ENCODE measurements around the gene TRHDE. TPM values are rescaled to one million over a fixed set of nuclear protein-coding genes. Genes with fewer than 3 reads are reported as not detected.

The TRHDE gene
- total and polyA plus RNA-seq, 3 donors from 2014 or later, result 2.8 to 8.5 (median 3.9) TPM

DNA sequence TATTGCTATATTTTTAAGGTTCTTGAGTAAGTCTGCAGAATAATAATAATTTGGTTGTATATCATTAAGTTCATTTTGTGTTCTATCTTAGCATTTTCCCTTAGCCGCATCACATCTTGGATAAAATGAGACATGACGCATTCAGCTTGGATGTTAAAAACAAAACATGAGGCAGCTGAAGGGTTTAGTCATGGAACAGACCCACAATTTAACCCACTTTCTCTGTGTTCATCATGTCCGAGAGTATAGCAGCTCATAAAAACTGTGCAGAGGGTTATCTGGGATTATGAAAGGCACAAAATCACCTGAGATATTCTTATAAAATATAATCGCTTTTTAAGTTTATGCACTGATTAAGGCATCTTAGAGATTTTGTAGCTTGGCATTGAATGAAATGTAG is 219.3 kb downstream of the TRHDE start:
- Histone ChIP-seq H3K4me3 (no peak overlapping the region), H3K27ac (no peak overlapping the region), H3K36me3 (ENCODE audit: low read depth, missing control alignments) (no peaks in the 10 kb centered on the region), H3K9me3 (no peaks in the 10 kb centered on the region), H3K27me3 (no peaks in the 10 kb centered on the region), H3K4me1 (no peaks in the 10 kb centered on the region)
- 82 to 85% methylated on average over 4 of the region's 4 CpGs for WGBS, 2 donors
- DNase-seq, result no peak
- TF ChIP-seq POLR2A (IDR thresholded peaks at IDR 0.05), result no peak
- TF ChIP-seq, protein P1, sequence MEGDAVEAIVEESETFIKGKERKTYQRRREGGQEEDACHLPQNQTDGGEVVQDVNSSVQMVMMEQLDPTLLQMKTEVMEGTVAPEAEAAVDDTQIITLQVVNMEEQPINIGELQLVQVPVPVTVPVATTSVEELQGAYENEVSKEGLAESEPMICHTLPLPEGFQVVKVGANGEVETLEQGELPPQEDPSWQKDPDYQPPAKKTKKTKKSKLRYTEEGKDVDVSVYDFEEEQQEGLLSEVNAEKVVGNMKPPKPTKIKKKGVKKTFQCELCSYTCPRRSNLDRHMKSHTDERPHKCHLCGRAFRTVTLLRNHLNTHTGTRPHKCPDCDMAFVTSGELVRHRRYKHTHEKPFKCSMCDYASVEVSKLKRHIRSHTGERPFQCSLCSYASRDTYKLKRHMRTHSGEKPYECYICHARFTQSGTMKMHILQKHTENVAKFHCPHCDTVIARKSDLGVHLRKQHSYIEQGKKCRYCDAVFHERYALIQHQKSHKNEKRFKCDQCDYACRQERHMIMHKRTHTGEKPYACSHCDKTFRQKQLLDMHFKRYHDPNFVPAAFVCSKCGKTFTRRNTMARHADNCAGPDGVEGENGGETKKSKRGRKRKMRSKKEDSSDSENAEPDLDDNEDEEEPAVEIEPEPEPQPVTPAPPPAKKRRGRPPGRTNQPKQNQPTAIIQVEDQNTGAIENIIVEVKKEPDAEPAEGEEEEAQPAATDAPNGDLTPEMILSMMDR (IDR thresholded peaks at IDR 0.05), result no peak
- intact Hi-C loops (cut with DNase I; ENCODE audit: low total_unique reads), result no loop called here

DNA sequence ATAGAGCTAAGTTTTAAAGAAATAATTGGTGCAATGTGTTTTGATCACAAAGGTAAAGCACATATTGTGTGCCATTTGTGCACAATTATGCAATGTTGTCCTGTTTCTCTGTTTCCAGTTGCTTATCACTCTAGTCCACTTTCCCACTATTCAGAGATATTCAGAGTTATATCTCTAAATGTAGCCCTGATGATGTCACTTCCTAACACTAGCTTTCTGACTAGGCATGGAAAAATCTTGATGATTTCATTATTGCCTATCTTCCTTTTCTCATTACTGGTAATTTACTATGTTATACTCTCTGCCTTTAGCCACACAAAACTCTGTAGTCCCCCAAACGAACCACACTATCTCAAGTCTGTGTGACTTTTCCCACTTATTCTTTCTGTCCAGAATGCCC is 221.2 kb downstream of the TRHDE start:
- Histone ChIP-seq H3K27ac (no peak overlapping the region), H3K36me3 (ENCODE audit: low read depth, missing control alignments) (no peaks in the 10 kb centered on the region), H3K4me1 (no peaks in the 10 kb centered on the region), H3K9me3 (no peaks in the 10 kb centered on the region), H3K27me3 (no peaks in the 10 kb centered on the region), H3K4me3 (no peak overlapping the region)
- TF ChIP-seq POLR2A (IDR thresholded peaks at IDR 0.05), result no peak
- TF ChIP-seq, protein P1 (IDR thresholded peaks at IDR 0.05), result no peak
- no peak for DNase-seq
- WGBS, 2 donors, result 58 to 75% methylated on average over 1 of the region's 1 CpG
- intact Hi-C loops (cut with DNase I; ENCODE audit: low total_unique reads), result no loop called here

DNA sequence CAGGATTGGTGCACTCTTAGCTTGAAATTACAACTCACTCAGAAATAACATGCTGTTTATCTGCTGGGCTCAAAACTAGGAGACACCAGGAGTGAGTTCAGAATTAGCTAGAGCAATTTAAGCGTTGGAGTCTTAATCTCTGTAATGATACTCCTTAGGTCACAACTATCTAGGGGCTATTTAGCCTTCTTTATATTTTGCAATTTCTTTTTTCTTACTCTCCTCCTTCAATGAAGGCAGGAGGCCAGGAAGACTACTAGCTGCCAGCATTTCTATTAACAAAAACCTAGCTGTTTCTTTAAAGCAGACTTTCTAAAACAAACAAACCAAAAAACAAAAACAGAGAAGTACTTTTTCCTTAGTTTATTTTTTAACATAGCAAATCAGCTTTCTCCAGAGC is 226.2 kb downstream of the TRHDE start:
- Histone ChIP-seq H3K4me3 (no peak overlapping the region), H3K4me1 (no peaks in the 10 kb centered on the region), H3K27me3 (no peaks in the 10 kb centered on the region), H3K9me3 (no peaks in the 10 kb centered on the region), H3K36me3 (ENCODE audit: low read depth, missing control alignments) (no peaks in the 10 kb centered on the region), H3K27ac (no peak overlapping the region)
- intact Hi-C loops (cut with DNase I; ENCODE audit: low total_unique reads), result no loop called here
- no peak for DNase-seq
- 46 to 48% methylated on average over 1 of the region's 1 CpG for WGBS, 2 donors
- TF ChIP-seq, protein P1 (IDR thresholded peaks at IDR 0.05), result no peak
- TF ChIP-seq POLR2A (IDR thresholded peaks at IDR 0.05), result no peak

DNA sequence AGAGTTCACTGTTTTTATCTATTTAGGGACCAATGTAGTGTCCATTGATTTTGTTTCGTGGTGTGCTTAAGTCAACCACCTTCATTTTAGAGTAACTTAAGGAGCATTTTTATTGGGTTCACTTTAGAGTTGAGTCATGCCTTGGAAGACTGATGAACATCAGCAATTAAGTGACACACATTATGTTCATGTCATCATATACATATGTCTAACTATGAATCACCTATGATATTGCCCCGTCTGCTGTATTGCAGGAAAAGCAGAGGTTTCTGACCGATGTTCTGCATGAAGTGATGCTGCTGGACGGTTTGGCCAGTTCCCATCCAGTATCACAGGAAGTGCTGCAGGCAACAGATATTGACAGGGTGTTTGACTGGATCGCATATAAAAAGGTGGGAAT is 227.1 kb downstream of the TRHDE start:
- Histone ChIP-seq H3K27ac (no peak overlapping the region), H3K36me3 (ENCODE audit: low read depth, missing control alignments) (no peaks in the 10 kb centered on the region), H3K9me3 (no peaks in the 10 kb centered on the region), H3K27me3 (no peaks in the 10 kb centered on the region), H3K4me3 (no peak overlapping the region), H3K4me1 (no peaks in the 10 kb centered on the region)
- 80 to 90% methylated on average over 5 of the region's 5 CpGs for WGBS, 2 donors
- DNase-seq, result no peak
- intact Hi-C loops (cut with DNase I; ENCODE audit: low total_unique reads), result no loop called here
- no peak for TF ChIP-seq POLR2A (IDR thresholded peaks at IDR 0.05)
- TF ChIP-seq, protein P1 (IDR thresholded peaks at IDR 0.05), result no peak

DNA sequence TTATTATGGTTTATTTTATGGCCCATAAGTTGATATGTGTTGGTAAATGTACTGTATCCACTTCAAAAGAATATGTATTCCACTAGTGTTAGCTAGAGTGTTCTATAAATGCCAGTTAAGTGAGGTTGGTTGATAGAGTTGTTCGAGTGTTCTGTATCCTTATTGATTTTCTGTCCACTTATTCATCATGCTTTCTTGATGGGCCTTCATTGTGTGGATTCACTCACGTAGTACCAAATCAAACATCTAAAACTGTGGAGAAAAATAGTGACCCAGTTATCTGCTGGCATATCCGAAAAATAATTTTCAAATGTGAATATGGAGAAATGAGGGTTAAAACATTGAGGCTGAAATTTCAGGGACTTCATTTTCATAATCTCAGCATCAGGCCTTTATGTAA is 230.4 kb downstream of the TRHDE start:
- H3K27ac ChIP-seq, result no peak overlapping the region
- TF ChIP-seq, protein P1 (IDR thresholded peaks at IDR 0.05), result no peak
- TF ChIP-seq POLR2A (IDR thresholded peaks at IDR 0.05), result no peak
- 90 to 92% methylated on average over 3 of the region's 3 CpGs for WGBS, 2 donors
- intact Hi-C loops (cut with DNase I; ENCODE audit: low total_unique reads), result no loop called here
- no peak overlapping the region for H3K4me3 ChIP-seq
- no peaks in the 10 kb centered on the region for H3K36me3 ChIP-seq (ENCODE audit: low read depth, missing control alignments)
- H3K27me3 ChIP-seq, result no peaks in the 10 kb centered on the region
- H3K4me1 ChIP-seq, result no peaks in the 10 kb centered on the region
- H3K9me3 ChIP-seq, result no peaks in the 10 kb centered on the region
- DNase-seq, result no peak

All from testis (tissue), 3 donors.